HCT116 (cell line): Measurements from ENCODE around the gene RGP1. TPM values are rescaled to one million over a fixed set of nuclear protein-coding genes. Genes with fewer than 3 reads are reported as not detected.

Experiments used
- ATAC-seq: fragments of 200-7000 bp; cut with Tn5 transposase; 2 replicates; pipeline ENCODE4 v1.9.1; 2020; ENCODE audit warnings: mild to moderate bottlenecking, moderate library complexity
- BruUV-seq: library from RNA; stranded (reverse); fragments of 400-500 nt; replicated peaks from 2 replicates; lab custom pipeline; 2021; lab: Mats Ljungman, UMichigan
- CTCF ChIA-PET: fragments of 300-600 bp; sonication (Branson Sonifier 250); formaldehyde crosslinking; loops from one replicate; lab custom pipeline; 2021; ENCODE audit warnings: antibody characterized with exemption; lab: Charles Lee
- POLR2A ChIA-PET: fragments of 300-600, 350-600 bp; sonication (Branson Sonifier 250); formaldehyde crosslinking; loops from one replicate; lab custom pipeline; 2021; ENCODE audit warnings: antibody characterized with exemption; lab: Charles Lee
- RAD21 ChIA-PET, 2 experiments: fragments of 300-600 bp; sonication (Branson Sonifier 250); formaldehyde crosslinking; loops; one replicate each; lab custom pipeline; 2023; ENCODE audit warnings: low total read pairs in 2 of 2; ENCODE audit not compliant: uncharacterized antibody in 2 of 2, unreplicated experiment in 2 of 2, low non-redundant PET in 1 of 2; lab: Charles Lee
- DNase-seq: peaks from one replicate; pipeline ENCODE4 v3.0.0-alpha.2; 2010; ENCODE audit warnings: low read depth, low spot score
- H2AFZ ChIP-seq: fragments of 200-600 bp; shearing (Covaris generic), sonication (generic); 2 replicates; pipeline ENCODE4 v1.6.1; 2017; ENCODE audit warnings: low read depth, mixed run types, mixed read lengths, antibody characterized with exemption, low read length; ENCODE audit not compliant: poor library complexity, severe bottlenecking
- H3K27ac ChIP-seq: 2 replicates; pipeline ENCODE4 v1.5.1; 2012; ENCODE audit warnings: low read depth, low read length
- H3K27me3 ChIP-seq: fragments of 200-600 bp; sonication (generic); 2 replicates; pipeline ENCODE4 v1.6.1; 2016; ENCODE audit warnings: mixed run types, low read length, mixed read lengths; ENCODE audit not compliant: insufficient read depth
- H3K36me3 ChIP-seq, 2 experiments: fragments of 200-500 bp in 1 of 2; fragments of 200-600 bp in 1 of 2; sonication (Bioruptor generic) in 1 of 2; sonication (generic) in 1 of 2; 2 replicates each; pipeline versions ENCODE4 v1.5.1 to v1.6.1; 2014 to 2016; ENCODE audit warnings: low read length in 2 of 2, inconsistent platforms in 1 of 2, mixed read lengths in 1 of 2, mixed run types in 1 of 2; ENCODE audit not compliant: insufficient read depth in 2 of 2, control insufficient read depth in 1 of 2
- H3K4me1 ChIP-seq, 2 experiments: fragments of 200-600 bp in 1 of 2; sonication (generic) in 1 of 2; 2 replicates each; pipeline versions ENCODE4 v1.5.1 to v1.6.1; 2012 to 2017; ENCODE audit warnings: low read length in 2 of 2, inconsistent platforms in 1 of 2, mild to moderate bottlenecking in 1 of 2, mixed read lengths in 1 of 2, mixed run types in 1 of 2, moderate library complexity in 1 of 2; ENCODE audit not compliant: insufficient read depth in 2 of 2, control insufficient read depth in 1 of 2
- H3K4me2 ChIP-seq: fragments of 200-600 bp; sonication (generic); 2 replicates; pipeline ENCODE4 v1.6.1; 2017; ENCODE audit warnings: mixed run types, low read length, mixed read lengths
- H3K4me3 ChIP-seq, 2 experiments: fragments of 200-600 bp in 1 of 2; sonication (generic) in 1 of 2; replicated peaks in 1 of 2; 2 replicates each; pipeline ENCODE4 v1.5.1; 2011 to 2016; ENCODE audit warnings: low read length in 2 of 2, control low read depth in 1 of 2, low read depth in 1 of 2, mild to moderate bottlenecking in 1 of 2, mixed read lengths in 1 of 2, mixed run types in 1 of 2
- H3K79me2 ChIP-seq: fragments of 200-600 bp; sonication (generic); 2 replicates; pipeline ENCODE4 v1.6.1; 2017; ENCODE audit warnings: mild to moderate bottlenecking, mixed run types, low read length, moderate library complexity, mixed read lengths; ENCODE audit not compliant: insufficient read depth
- H3K9ac ChIP-seq: fragments of 200-600 bp; sonication (generic); 2 replicates; pipeline ENCODE4 v1.6.1; 2016; ENCODE audit warnings: low read length, mixed read lengths
- H3K9me2 ChIP-seq: fragments of 200-600 bp; sonication (generic), shearing (Covaris generic); 2 replicates; pipeline ENCODE4 v1.6.1; 2017; ENCODE audit warnings: mixed run types, mild to moderate bottlenecking, moderate library complexity; ENCODE audit not compliant: insufficient read depth
- H3K9me3 ChIP-seq, 2 experiments: fragments of 200-500 bp in 1 of 2; fragments of 200-600 bp in 1 of 2; sonication (Bioruptor generic) in 1 of 2; sonication (generic) in 1 of 2; 2 replicates each; pipeline ENCODE4 v1.6.1; 2014 to 2017; ENCODE audit warnings: low read length in 2 of 2, mixed read lengths in 2 of 2, inconsistent platforms in 1 of 2, low read depth in 1 of 2, mild to moderate bottlenecking in 1 of 2, mixed run types in 1 of 2, moderate library complexity in 1 of 2; ENCODE audit not compliant: control insufficient read depth in 1 of 2, insufficient read depth in 1 of 2
- H4K20me1 ChIP-seq: fragments of 200-600 bp; sonication (generic), shearing (Covaris generic); 2 replicates; pipeline ENCODE4 v1.6.1; 2017; ENCODE audit warnings: mixed run types, mild to moderate bottlenecking, moderate library complexity; ENCODE audit not compliant: insufficient read depth
- EZH2 ChIP-seq: fragments of 200-600 bp; sonication (generic); IDR thresholded peaks from 2 replicates; pipeline ENCODE4 v1.6.1; 2017; ENCODE audit warnings: antibody characterized with exemption, mixed run types
- EZH2phosphoT487 ChIP-seq: fragments of 200-600 bp; IDR thresholded peaks from 2 replicates; pipeline ENCODE4 v1.6.1; 2018; ENCODE audit warnings: antibody characterized with exemption, borderline replicate concordance
- FOSL1 ChIP-seq: IDR thresholded peaks from 2 replicates; pipeline ENCODE4 v1.6.1; 2012; ENCODE audit warnings: low read depth
- POLR2A ChIP-seq: IDR thresholded peaks from 2 replicates; pipeline ENCODE4 v1.7.0; 2011; ENCODE audit warnings: borderline replicate concordance; ENCODE audit not compliant: insufficient read depth, insufficient read length; ENCODE audit errors: extremely low read depth
- POLR2AphosphoS5 ChIP-seq: IDR thresholded peaks from 2 replicates; pipeline ENCODE4 v1.6.1; 2011; ENCODE audit warnings: mild to moderate bottlenecking, low read depth, low read length, moderate library complexity
- YY1 ChIP-seq: IDR thresholded peaks from 2 replicates; pipeline ENCODE4 v1.6.1; 2011; ENCODE audit warnings: low read length, low read depth, moderate library complexity, mild to moderate bottlenecking; ENCODE audit not compliant: insufficient replicate concordance; ENCODE audit errors: extremely low read depth
- ZFX ChIP-seq: fragments of 450-650 bp; IDR thresholded peaks from 2 replicates; pipeline ENCODE4 v1.6.1; 2017
- intact Hi-C: fragments of 100-400 bp; cut with micrococcal nuclease; formaldehyde crosslinking; loops from 2 replicates; pipeline ENCODE4 v1.10.0; 2022
- total RNA-seq: library from RNA; stranded (reverse); gene quantifications from one replicate; pipeline ENCODE4 v1.2.1, GENCODE V29; 2021; ENCODE audit not compliant: unreplicated experiment
- TF ChIP-seq, protein P1 (sequence below): IDR thresholded peaks from 2 replicates; pipeline ENCODE4 v1.6.1; 2012

RGP1 gene
- total RNA-seq, 1 experiment from 2014 or later = 32.6 TPM

GRCh38 chr9:35756275-35757225 lies 7.5 kb downstream of the RGP1 start (continued):
- no peak for TF ChIP-seq EZH2phosphoT487
- TF ChIP-seq YY1 = peak; percentile 56
- no peak for TF ChIP-seq EZH2
- TF ChIP-seq, protein P1, sequence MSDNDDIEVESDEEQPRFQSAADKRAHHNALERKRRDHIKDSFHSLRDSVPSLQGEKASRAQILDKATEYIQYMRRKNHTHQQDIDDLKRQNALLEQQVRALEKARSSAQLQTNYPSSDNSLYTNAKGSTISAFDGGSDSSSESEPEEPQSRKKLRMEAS = no peak

DNA sequence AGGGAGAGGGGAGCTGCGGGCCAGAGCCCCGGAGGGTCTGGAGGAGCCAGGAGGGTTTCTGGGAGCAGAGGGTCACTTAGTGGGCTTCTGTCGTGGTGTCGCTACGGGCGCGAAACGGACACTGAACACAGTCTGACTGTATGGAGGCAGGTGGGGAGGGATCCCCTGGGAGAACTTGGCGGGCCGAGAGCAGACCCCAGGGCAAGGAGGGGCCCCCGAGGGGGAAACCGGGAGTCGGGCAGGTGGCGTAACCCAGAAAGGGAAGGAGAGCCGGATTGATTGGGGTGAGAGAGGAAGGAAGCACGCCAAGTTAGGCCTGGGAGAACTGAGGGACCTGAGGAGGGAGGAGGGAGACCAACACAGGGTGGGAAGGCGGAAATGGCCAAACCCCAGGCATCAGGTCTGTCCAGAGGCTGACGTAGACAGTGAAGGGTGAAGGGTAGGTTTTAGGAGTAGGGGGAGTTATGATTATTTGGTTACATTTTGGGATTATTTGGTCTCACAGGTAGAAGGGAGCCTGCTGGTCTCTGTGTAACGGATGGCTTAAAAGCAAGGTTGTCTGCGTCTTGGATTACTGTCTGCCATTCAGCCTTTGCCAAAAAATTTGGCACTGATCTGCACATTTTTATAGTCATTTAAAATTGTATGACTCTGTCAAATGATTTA lies 8.3 kb downstream of the RGP1 start:
- Histone ChIP-seq H3K4me2 (peak overlapping the region; percentile 81), H3K4me1 (peaks cover 10 to 25% of the 10 kb centered on the region in 2 experiments; a peak in 3 of 4 replicates), H3K79me2 (peaks cover 39% of the 10 kb centered on the region), H3K27ac (peak overlapping the region; percentile 88), H3K9ac (peak overlapping the region; percentile 89), H3K9me3 (no peaks in the 10 kb centered on the region), H3K9me2 (no peaks in the 10 kb centered on the region), H3K36me3 (peaks cover 11 to 13% of the 10 kb centered on the region in 2 experiments; a peak in 3 of 4 replicates), H3K4me3 (peak overlapping the region; percentile 81 to 83), H2AFZ (no peak overlapping the region), H4K20me1 (no peaks in the 10 kb centered on the region), H3K27me3 (no peaks in the 10 kb centered on the region)
- intact Hi-C loops = no loop called here
- RAD21 ChIA-PET = no interaction called here
- TF ChIP-seq POLR2A (peak; percentile 52), POLR2AphosphoS5 (peak; percentile 48; the same call in 1 of the 2 replicates), ZFX (peak; percentile 61), FOSL1 (no peak)
- no TSS peak for BruUV-seq
- POLR2A ChIA-PET = interaction anchor here (2.1 kb wide), 1 partner anchor 8 kb away, joined by 5 read pairs; the partner anchor contains the start of genes GBA2 and RGP1
- CTCF ChIA-PET = interaction anchor here (0.6 to 1.6 kb wide), 5 partner anchors 10 to 289 kb away, joined by 3 to 10 read pairs (median 6); partner anchors contain the start of genes CREB3 and TLN1
- ATAC-seq (peak; percentile 78), DNase-seq (peak; percentile 38)
